ENCODE results near the gene ARRDC2. TPM values are rescaled to one million over a fixed set of nuclear protein-coding genes. Genes with fewer than 3 reads are reported as not detected.
A peak's percentile ranks its signal among the peaks of the same experiment; 100 is the strongest.

Gene ARRDC2
- total and polyA plus RNA-seq, 2 donors (not counting 1 experiment from before 2014, with no cell fraction given) = 131 to 639 TPM

DNA sequence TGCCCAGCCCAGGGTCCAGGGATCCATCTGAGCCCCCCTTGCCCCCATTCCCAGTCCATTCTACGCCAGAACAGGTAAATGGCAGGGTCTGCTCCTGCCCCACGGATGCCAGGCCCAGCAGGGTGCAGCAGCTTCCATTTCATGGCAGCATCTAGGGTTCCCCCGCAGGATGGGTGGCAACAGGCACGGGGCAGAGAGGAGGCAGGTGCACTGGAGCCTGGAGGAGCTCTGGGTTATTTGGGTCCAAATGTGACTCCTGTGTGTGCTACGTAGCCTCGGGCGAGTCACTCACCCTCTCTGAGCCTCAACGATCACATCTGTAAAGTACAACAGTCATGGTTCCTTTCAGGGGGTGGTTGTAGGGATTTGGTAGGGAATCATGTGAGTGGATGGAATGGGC is 51.3 kb downstream of the ARRDC2 start:
- Histone ChIP-seq H3K4me1 (ENCODE audit: control insufficient read depth in 2 of 2, insufficient read depth in 2 of 2, low read length in 2 of 2) (peaks cover 11 to 13% of the 10 kb centered on the region in 2 donors), H2AFZ (ENCODE audit: insufficient read depth, low read depth, low read length, poor library complexity, severe bottlenecking) (no peak overlapping the region), H3K4me3 (ENCODE audit: control extremely low read depth in 1 of 5, extremely low read depth in 1 of 5, insufficient read depth in 1 of 5, low read depth in 2 of 5, low read length in 4 of 5) (no peak overlapping the region), H3K27ac (ENCODE audit: low read length in 2 of 2) (no peak overlapping the region), H3K9ac (ENCODE audit: low read length) (no peak overlapping the region), H4K20me1 (ENCODE audit: control insufficient read depth, insufficient read depth, low read length, poor library complexity, severe bottlenecking) (no peaks in the 10 kb centered on the region), H3K4me2 (replicated peaks; ENCODE audit: low read depth, low read length, poor library complexity, severe bottlenecking) (no peak overlapping the region), H3K27me3 (replicated peaks in 1 of 4; ENCODE audit: control extremely low read depth in 1 of 4, control insufficient read depth in 3 of 4, insufficient read depth in 4 of 4, low read length in 3 of 4) (no peaks in the 10 kb centered on the region), H3K9me3 (ENCODE audit: control extremely low read depth in 1 of 3, control insufficient read depth in 2 of 3, insufficient read depth in 1 of 3, low read length in 2 of 3) (peaks cover 0 to 7% (median 0%) of the 10 kb centered on the region in 3 donors), H3K36me3 (replicated peaks in 1 of 2; ENCODE audit: control extremely low read depth in 1 of 2, control insufficient read depth in 1 of 2, extremely low read depth in 1 of 2, insufficient read depth in 2 of 2, low read length in 1 of 2) (peaks cover 0 to 8% of the 10 kb centered on the region in 2 experiments), H3K79me2 (ENCODE audit: control insufficient read depth, insufficient read depth, low read length) (no peaks in the 10 kb centered on the region)
- TF ChIP-seq, protein P1, sequence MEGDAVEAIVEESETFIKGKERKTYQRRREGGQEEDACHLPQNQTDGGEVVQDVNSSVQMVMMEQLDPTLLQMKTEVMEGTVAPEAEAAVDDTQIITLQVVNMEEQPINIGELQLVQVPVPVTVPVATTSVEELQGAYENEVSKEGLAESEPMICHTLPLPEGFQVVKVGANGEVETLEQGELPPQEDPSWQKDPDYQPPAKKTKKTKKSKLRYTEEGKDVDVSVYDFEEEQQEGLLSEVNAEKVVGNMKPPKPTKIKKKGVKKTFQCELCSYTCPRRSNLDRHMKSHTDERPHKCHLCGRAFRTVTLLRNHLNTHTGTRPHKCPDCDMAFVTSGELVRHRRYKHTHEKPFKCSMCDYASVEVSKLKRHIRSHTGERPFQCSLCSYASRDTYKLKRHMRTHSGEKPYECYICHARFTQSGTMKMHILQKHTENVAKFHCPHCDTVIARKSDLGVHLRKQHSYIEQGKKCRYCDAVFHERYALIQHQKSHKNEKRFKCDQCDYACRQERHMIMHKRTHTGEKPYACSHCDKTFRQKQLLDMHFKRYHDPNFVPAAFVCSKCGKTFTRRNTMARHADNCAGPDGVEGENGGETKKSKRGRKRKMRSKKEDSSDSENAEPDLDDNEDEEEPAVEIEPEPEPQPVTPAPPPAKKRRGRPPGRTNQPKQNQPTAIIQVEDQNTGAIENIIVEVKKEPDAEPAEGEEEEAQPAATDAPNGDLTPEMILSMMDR (IDR thresholded peaks at IDR 0.05) = no peak
- no peak for TF ChIP-seq EZH2 (IDR thresholded peaks at IDR 0.05; ENCODE audit: borderline replicate concordance, insufficient read depth, low read depth, low read length, poor library complexity, severe bottlenecking)
- Mint-ChIP-seq H3K9me3 (ENCODE audit: insufficient read depth) (no peaks in the 10 kb centered on the region), H3K27me3 (no peaks in the 10 kb centered on the region), H3K27ac (no peak overlapping the region), H3K4me3 (no peak overlapping the region), H3K4me1 (peaks cover 16% of the 10 kb centered on the region)
- POLR2A ChIA-PET = interaction anchor here (0.7 to 3.6 kb wide), 6 partner anchors 29 to 55 kb away, joined by 3 to 21 read pairs (median 5); partner anchors contain the start of gene ARRDC2
- CTCF ChIA-PET = interaction anchor here (0.7 to 12.1 kb wide), 15 partner anchors 13 to 193 kb away, joined by 3 to 345 read pairs (median 6); partner anchors contain the start of genes ARRDC2, CCDC124, IL12RB1 and MAST3
- DNase-seq (no peak), ATAC-seq (ENCODE audit: low read depth) (no peak)
- 71% methylated on average over 4 of the region's 8 CpGs for WGBS (ENCODE audit: insufficient coverage)
- intact Hi-C loops (cut with micrococcal nuclease) = loop anchor here (5.0 kb wide), 1 partner anchor 48 kb away; no protein-coding TSS in a partner anchor

DNA sequence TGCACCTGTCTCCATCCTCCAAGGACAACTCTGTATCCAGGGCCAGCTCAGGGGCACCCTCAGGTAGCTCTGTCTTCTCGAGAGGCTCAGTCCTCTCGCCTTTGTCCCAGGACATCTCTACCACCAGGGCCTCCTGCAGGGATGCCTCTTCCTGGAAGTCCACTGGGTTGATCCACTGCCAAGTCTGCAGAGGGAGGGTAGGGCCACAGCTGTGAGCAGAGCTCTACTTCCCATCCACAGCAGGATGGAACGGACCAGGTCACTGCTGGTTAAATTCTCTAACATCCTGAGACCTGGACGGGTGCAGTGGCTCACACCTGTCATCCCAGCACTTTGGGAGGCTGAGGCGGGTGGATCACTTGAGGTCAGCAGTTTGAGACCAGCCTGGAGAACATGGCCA is 51.9 kb downstream of the ARRDC2 start:
- WGBS (ENCODE audit: insufficient coverage) = 83% methylated on average over 4 of the region's 5 CpGs
- intact Hi-C loops (cut with micrococcal nuclease) = loop anchor here (5.0 kb wide), 1 partner anchor 47 kb away; no protein-coding TSS in a partner anchor
- no peaks in the 10 kb centered on the region for H3K9me3 Mint-ChIP-seq (ENCODE audit: insufficient read depth)
- peak overlapping the region; percentile 67 for H3K27ac Mint-ChIP-seq
- peaks cover 0 to 7% (median 0%) of the 10 kb centered on the region in 3 donors for H3K9me3 ChIP-seq (ENCODE audit: control extremely low read depth in 1 of 3, control insufficient read depth in 2 of 3, insufficient read depth in 1 of 3, low read length in 2 of 3)
- TF ChIP-seq, protein P1 (IDR thresholded peaks at IDR 0.05) = no peak
- TF ChIP-seq EZH2 (IDR thresholded peaks at IDR 0.05; ENCODE audit: borderline replicate concordance, insufficient read depth, low read depth, low read length, poor library complexity, severe bottlenecking) = no peak
- CTCF ChIA-PET = interaction anchor here (1.6 to 12.1 kb wide), 9 partner anchors 15 to 192 kb away, joined by 4 to 345 read pairs (median 9); partner anchors contain the start of genes ARRDC2 and CCDC124
- H3K9ac ChIP-seq (ENCODE audit: low read length) = no peak overlapping the region
- H3K4me1 ChIP-seq (ENCODE audit: control insufficient read depth in 2 of 2, insufficient read depth in 2 of 2, low read length in 2 of 2) = peaks cover 11 to 13% of the 10 kb centered on the region in 2 donors
- no peak overlapping the region for H3K27ac ChIP-seq (ENCODE audit: low read length in 2 of 2)
- no peak overlapping the region for H3K4me2 ChIP-seq (replicated peaks; ENCODE audit: low read depth, low read length, poor library complexity, severe bottlenecking)
- no peak overlapping the region for H3K4me3 ChIP-seq (ENCODE audit: control extremely low read depth in 1 of 5, extremely low read depth in 1 of 5, insufficient read depth in 1 of 5, low read depth in 2 of 5, low read length in 4 of 5)
- H4K20me1 ChIP-seq (ENCODE audit: control insufficient read depth, insufficient read depth, low read length, poor library complexity, severe bottlenecking) = no peaks in the 10 kb centered on the region
- POLR2A ChIA-PET = interaction anchor here (0.7 to 3.6 kb wide), 6 partner anchors 29 to 250 kb away, joined by 3 to 21 read pairs (median 4); partner anchors contain the start of gene ARRDC2
- no peak for DNase-seq
- no peak for ATAC-seq (ENCODE audit: low read depth)
- no peak overlapping the region for H3K4me3 Mint-ChIP-seq
- H2AFZ ChIP-seq (ENCODE audit: insufficient read depth, low read depth, low read length, poor library complexity, severe bottlenecking) = no peak overlapping the region
- H3K27me3 Mint-ChIP-seq = no peaks in the 10 kb centered on the region
- no peaks in the 10 kb centered on the region for H3K79me2 ChIP-seq (ENCODE audit: control insufficient read depth, insufficient read depth, low read length)
- no peaks in the 10 kb centered on the region for H3K27me3 ChIP-seq (replicated peaks in 1 of 4; ENCODE audit: control extremely low read depth in 1 of 4, control insufficient read depth in 3 of 4, insufficient read depth in 4 of 4, low read length in 3 of 4)
- peaks cover 17% of the 10 kb centered on the region for H3K4me1 Mint-ChIP-seq
- H3K36me3 ChIP-seq (replicated peaks in 1 of 2; ENCODE audit: control extremely low read depth in 1 of 2, control insufficient read depth in 1 of 2, extremely low read depth in 1 of 2, insufficient read depth in 2 of 2, low read length in 1 of 2) = peaks cover 0 to 8% of the 10 kb centered on the region in 2 experiments

Data from B cell (primary cell).